ENCODE results near the gene SELENBP1.

DNA sequence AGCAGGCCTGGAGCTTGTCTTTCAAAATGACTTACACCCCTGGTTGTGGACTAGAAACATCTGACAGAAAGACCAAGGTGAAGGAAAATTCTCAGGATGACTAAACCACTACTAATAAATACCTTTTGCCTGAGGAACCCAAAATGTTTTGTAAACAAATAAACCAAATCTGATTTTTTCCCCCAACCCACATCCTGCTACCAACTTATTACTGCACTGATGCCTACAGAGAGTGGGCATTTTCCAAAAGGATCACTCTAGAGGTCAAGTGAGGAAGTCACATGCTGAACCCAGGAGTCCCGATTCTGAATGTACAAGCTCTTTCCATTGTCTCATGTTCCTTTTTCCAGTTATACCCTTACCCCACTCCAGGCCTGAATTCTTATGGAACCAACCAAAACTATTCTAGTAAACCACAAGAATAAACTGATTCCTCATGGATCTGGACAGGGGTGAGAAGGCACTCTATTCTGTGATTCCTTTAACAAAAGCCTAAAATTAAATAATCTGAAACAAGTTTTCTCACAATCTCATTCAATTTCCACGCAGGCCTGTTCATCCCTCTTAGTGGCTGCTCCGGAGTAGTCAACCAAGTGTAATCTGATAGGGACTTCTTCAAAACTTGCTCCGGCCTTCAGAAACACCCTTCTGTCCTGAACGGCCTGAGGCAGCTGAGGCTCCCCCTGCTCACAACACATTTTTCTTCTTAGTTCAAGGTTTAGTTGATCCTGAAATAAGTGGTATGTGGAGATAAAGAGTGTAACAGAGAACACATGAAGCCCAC, 46.7 kb downstream of the SELENBP1 start:
- TF ChIP-seq ESRRG (CRISPR knock-in tag; IDR thresholded peaks at IDR 0.05), result no peak
- no peak for TF ChIP-seq ZFP30 (CRISPR knock-in tag; IDR thresholded peaks at IDR 0.05)
- no peak for TF ChIP-seq ARNTL (CRISPR knock-in tag; IDR thresholded peaks at IDR 0.05; ENCODE audit: borderline replicate concordance, low read depth)
- TF ChIP-seq ISL1 (CRISPR knock-in tag; IDR thresholded peaks at IDR 0.05), result no peak
- TF ChIP-seq ZFP3 (CRISPR knock-in tag; IDR thresholded peaks at IDR 0.05), result no peak
- TF ChIP-seq, protein P1, sequence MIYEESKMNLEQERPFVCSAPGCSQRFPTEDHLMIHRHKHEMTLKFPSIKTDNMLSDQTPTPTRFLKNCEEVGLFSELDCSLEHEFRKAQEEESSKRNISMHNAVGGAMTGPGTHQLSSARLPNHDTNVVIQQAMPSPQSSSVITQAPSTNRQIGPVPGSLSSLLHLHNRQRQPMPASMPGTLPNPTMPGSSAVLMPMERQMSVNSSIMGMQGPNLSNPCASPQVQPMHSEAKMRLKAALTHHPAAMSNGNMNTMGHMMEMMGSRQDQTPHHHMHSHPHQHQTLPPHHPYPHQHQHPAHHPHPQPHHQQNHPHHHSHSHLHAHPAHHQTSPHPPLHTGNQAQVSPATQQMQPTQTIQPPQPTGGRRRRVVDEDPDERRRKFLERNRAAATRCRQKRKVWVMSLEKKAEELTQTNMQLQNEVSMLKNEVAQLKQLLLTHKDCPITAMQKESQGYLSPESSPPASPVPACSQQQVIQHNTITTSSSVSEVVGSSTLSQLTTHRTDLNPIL (CRISPR knock-in tag; IDR thresholded peaks at IDR 0.05; ENCODE audit: low read depth), result no peak
- no peak for TF ChIP-seq RARB (CRISPR knock-in tag; IDR thresholded peaks at IDR 0.05)
- TF ChIP-seq SNAI2 (CRISPR knock-in tag; IDR thresholded peaks at IDR 0.05), result no peak
- TF ChIP-seq, protein P2, sequence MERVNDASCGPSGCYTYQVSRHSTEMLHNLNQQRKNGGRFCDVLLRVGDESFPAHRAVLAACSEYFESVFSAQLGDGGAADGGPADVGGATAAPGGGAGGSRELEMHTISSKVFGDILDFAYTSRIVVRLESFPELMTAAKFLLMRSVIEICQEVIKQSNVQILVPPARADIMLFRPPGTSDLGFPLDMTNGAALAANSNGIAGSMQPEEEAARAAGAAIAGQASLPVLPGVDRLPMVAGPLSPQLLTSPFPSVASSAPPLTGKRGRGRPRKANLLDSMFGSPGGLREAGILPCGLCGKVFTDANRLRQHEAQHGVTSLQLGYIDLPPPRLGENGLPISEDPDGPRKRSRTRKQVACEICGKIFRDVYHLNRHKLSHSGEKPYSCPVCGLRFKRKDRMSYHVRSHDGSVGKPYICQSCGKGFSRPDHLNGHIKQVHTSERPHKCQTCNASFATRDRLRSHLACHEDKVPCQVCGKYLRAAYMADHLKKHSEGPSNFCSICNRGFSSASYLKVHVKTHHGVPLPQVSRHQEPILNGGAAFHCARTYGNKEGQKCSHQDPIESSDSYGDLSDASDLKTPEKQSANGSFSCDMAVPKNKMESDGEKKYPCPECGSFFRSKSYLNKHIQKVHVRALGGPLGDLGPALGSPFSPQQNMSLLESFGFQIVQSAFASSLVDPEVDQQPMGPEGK (CRISPR knock-in tag; IDR thresholded peaks at IDR 0.05; ENCODE audit: borderline replicate concordance), result no peak
- TF ChIP-seq ZNF565 (CRISPR knock-in tag; conservative IDR thresholded peaks at IDR 0.05; ENCODE audit: low read depth), result no peak
- TF ChIP-seq, protein P3, sequence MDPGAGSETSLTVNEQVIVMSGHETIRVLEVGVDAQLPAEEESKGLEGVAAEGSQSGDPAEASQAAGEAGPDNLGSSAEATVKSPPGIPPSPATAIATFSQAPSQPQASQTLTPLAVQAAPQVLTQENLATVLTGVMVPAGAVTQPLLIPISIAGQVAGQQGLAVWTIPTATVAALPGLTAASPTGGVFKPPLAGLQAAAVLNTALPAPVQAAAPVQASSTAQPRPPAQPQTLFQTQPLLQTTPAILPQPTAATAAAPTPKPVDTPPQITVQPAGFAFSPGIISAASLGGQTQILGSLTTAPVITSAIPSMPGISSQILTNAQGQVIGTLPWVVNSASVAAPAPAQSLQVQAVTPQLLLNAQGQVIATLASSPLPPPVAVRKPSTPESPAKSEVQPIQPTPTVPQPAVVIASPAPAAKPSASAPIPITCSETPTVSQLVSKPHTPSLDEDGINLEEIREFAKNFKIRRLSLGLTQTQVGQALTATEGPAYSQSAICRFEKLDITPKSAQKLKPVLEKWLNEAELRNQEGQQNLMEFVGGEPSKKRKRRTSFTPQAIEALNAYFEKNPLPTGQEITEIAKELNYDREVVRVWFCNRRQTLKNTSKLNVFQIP (CRISPR knock-in tag; IDR thresholded peaks at IDR 0.05; ENCODE audit: borderline replicate concordance, low read depth), result no peak
- no peak for TF ChIP-seq ZC3H10 (CRISPR knock-in tag; IDR thresholded peaks at IDR 0.05)
- no peak for TF ChIP-seq TOX (CRISPR knock-in tag; IDR thresholded peaks at IDR 0.05; ENCODE audit: borderline replicate concordance)
- TF ChIP-seq ZNF70 (CRISPR knock-in tag; IDR thresholded peaks at IDR 0.05), result no peak

Data from SK-N-SH treated with all-trans-retinoic acid at 6 μM for 48 hours (cell line).